ENCODE results near the gene BOD1.

- no peak for TF ChIP-seq CTCF (IDR thresholded peaks at IDR 0.05)
- TF ChIP-seq POLR2A (IDR thresholded peaks at IDR 0.05) = no peak
- TF ChIP-seq EP300 (IDR thresholded peaks at IDR 0.05) = no peak
Measured at GRCh38 chr5:173570321-173571090, 45.9 kb downstream of the BOD1 start.
